Type B pancreatic cell (in vitro differentiated cells): ENCODE data around the gene LGALS9. TPM values are rescaled to one million over a fixed set of nuclear protein-coding genes. Genes with fewer than 3 reads are reported as not detected.
"Not testable (repeated sequence)": the region's sequence is repeated elsewhere in the genome, so short reads cannot be mapped to it uniquely, and the experiment has no call there.

Source experiments
- DNase-seq: peaks from one replicate; pipeline ENCODE4 v3.0.0; 2021; ENCODE audit warnings: mixed read lengths; ENCODE audit not compliant: unreplicated experiment; ENCODE audit errors: extremely low spot score
- H3K27ac Mint-ChIP-seq: 2 replicates; pipeline ENCODE4 v1.8.0; 2021; ENCODE audit warnings: mild to moderate bottlenecking, mixed read lengths
- H3K27me3 Mint-ChIP-seq: 2 replicates; pipeline ENCODE4 v1.8.0; 2021; ENCODE audit warnings: mixed read lengths
- H3K36me3 Mint-ChIP-seq: 2 replicates; pipeline ENCODE4 v1.8.0; 2021; ENCODE audit warnings: mixed read lengths
- H3K4me1 Mint-ChIP-seq: one replicate; pipeline ENCODE4 v1.8.0; 2021; ENCODE audit warnings: mixed read lengths; ENCODE audit not compliant: unreplicated experiment
- H3K4me3 Mint-ChIP-seq: 2 replicates; pipeline ENCODE4 v1.8.0; 2021; ENCODE audit warnings: mild to moderate bottlenecking, mixed read lengths
- H3K9me3 Mint-ChIP-seq: 2 replicates; pipeline ENCODE4 v1.8.0; 2021; ENCODE audit warnings: mixed read lengths
- CTCF ChIP-seq: fragments of 200-600 bp; sonication (generic); conservative IDR thresholded peaks from 2 replicates; pipeline ENCODE4 v1.5.0; 2021; ENCODE audit warnings: antibody characterized with exemption, mild to moderate bottlenecking
- total RNA-seq: library from RNA; stranded (reverse); gene quantifications from 2 replicates; pipeline ENCODE4 v1.2.1, GENCODE V29; 2021; ENCODE audit warnings: low replicate concordance

The LGALS9 gene
- total RNA-seq, 1 donor from 2014 or later, result 25.3 TPM

- no peak for TF ChIP-seq CTCF
- no peaks in the 10 kb centered on the region for H3K27me3 Mint-ChIP-seq
- no peak overlapping the region for H3K4me3 Mint-ChIP-seq
- no peak for DNase-seq
- peaks cover 5% of the 10 kb centered on the region for H3K36me3 Mint-ChIP-seq
- H3K9me3 Mint-ChIP-seq, result no peaks in the 10 kb centered on the region
- H3K4me1 Mint-ChIP-seq, result no peaks in the 10 kb centered on the region
- H3K27ac Mint-ChIP-seq, result no peak overlapping the region
These were observed 5.1 kb upstream of the LGALS9 start for GRCh38 chr17:27625856-27626255.

DNA sequence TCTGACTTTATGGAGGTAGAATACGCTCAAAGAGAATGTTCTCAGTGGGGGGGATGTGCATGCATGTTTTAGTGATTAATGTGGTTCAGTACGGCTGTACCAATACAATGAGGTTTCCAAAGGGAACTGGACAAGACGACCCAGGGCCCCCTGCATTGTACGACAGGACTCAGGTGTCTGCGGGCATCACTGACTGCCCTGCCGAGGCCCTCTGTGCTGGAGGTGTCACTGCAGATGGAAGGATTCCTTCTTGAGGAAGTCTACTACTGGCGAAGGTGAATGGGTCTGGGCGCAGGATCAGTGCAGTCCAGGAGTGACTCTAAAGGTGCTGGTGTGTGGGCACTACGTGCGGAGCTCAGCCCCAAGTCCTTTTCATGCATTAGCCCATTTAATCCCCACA lies 3.5 kb upstream of the LGALS9 start:
- H3K27me3 Mint-ChIP-seq, result no peaks in the 10 kb centered on the region
- no peaks in the 10 kb centered on the region for H3K9me3 Mint-ChIP-seq
- H3K36me3 Mint-ChIP-seq, result peaks cover 5% of the 10 kb centered on the region
- H3K4me1 Mint-ChIP-seq, result peaks cover 5% of the 10 kb centered on the region
- TF ChIP-seq CTCF, result no peak
- no peak overlapping the region for H3K4me3 Mint-ChIP-seq
- no peak for DNase-seq
- H3K27ac Mint-ChIP-seq, result no peak overlapping the region

GRCh38 chr17:27628376-27628775 lies 2.6 kb upstream of the LGALS9 start:
- no peak for TF ChIP-seq CTCF
- Mint-ChIP-seq H3K4me3 (no peak overlapping the region), H3K4me1 (peaks cover 5% of the 10 kb centered on the region), H3K9me3 (no peaks in the 10 kb centered on the region), H3K36me3 (peaks cover 3% of the 10 kb centered on the region), H3K27ac (no peak overlapping the region), H3K27me3 (no peaks in the 10 kb centered on the region)
- no peak for DNase-seq

DNA sequence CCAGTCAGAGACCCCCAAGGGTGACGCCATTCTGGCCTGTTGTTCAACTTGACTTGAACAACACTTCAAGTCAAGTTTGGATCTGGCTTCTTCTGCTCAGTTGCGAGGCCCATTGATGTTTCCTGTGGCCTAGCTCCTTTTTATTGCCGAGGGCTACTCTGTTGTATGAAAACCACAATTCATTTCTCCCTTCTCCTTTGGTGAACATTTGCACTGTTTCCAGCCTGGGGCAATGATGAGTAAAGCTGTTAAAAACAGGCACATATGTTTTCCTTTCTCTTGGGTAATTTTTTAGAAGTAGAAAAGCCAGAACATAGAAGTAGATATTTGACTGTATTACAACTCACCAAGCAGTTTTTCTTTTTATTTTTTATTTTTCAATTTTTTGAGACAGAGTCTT lies 1.7 kb upstream of the LGALS9 start:
- H3K4me3 Mint-ChIP-seq, H3K9me3 Mint-ChIP-seq, H3K36me3 Mint-ChIP-seq, H3K4me1 Mint-ChIP-seq, DNase-seq, H3K27ac Mint-ChIP-seq, H3K27me3 Mint-ChIP-seq: not testable (repeated sequence)

DNA sequence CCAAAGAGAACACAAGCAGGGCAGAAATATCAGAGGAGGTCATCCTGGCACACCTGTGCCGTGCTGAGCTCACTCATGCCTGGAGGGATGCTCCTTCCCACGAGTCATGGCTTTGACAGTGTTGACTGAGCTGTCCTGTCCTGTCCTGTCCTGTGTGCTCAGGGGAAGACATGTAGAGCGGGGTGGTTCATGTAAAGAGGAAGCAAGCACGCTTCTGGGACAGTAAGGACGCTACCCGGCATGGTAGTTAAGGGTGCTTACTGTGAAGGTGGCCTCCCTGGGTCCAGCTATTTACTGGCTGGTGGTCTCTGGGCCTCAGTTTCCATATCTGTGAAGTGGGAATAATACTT lies 398 bp downstream of the LGALS9 start:
- no peak for TF ChIP-seq CTCF
- Mint-ChIP-seq H3K9me3 (no peaks in the 10 kb centered on the region), H3K4me1 (peaks cover 9% of the 10 kb centered on the region), H3K27me3 (no peaks in the 10 kb centered on the region), H3K36me3 (no peaks in the 10 kb centered on the region), H3K4me3 (peak overlapping the region; percentile 65), H3K27ac (peak overlapping the region; percentile 69)
- DNase-seq, result no peak

GRCh38 chr17:27631897-27632725 lies 1.1 kb downstream of the LGALS9 start:
- Mint-ChIP-seq H3K27ac (peak overlapping the region; percentile 50), H3K9me3 (no peaks in the 10 kb centered on the region), H3K36me3 (no peaks in the 10 kb centered on the region), H3K4me3 (peak overlapping the region; percentile 65), H3K4me1 (peaks cover 9% of the 10 kb centered on the region), H3K27me3 (no peaks in the 10 kb centered on the region)
- DNase-seq, result no peak
- TF ChIP-seq CTCF, result no peak

DNA sequence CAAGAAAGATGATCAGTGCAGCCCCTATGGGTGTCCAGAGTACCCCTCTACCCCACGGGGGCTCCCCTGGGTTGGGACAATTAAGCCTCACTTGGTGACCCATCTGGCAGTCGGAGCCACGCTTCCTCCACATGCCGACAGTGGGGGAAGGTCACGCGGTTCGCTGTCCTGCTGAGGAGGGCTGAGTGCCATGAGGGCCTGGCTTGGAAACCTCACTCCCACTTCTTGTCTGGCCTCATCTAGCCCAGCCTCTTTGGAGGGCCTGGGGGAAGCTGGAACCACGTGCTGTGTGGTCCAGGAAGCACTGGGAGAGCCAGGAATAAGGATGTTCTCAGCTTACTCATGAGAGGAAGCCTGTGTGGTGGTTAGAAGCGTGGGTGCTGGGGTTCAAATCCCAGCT lies 1.8 kb downstream of the LGALS9 start:
- not testable (repeated sequence) for H3K27me3 Mint-ChIP-seq, DNase-seq, H3K36me3 Mint-ChIP-seq, H3K27ac Mint-ChIP-seq, H3K4me3 Mint-ChIP-seq, H3K4me1 Mint-ChIP-seq, H3K9me3 Mint-ChIP-seq
